NCI-H2029 (cell line): ENCODE measurements around the gene NKD1.

ENCODE experiments used
- DNase-seq: peaks from one replicate; lab custom pipeline; 2025; lab: John Stamatoyannopoulos, UW

Gene NKD1

DNA sequence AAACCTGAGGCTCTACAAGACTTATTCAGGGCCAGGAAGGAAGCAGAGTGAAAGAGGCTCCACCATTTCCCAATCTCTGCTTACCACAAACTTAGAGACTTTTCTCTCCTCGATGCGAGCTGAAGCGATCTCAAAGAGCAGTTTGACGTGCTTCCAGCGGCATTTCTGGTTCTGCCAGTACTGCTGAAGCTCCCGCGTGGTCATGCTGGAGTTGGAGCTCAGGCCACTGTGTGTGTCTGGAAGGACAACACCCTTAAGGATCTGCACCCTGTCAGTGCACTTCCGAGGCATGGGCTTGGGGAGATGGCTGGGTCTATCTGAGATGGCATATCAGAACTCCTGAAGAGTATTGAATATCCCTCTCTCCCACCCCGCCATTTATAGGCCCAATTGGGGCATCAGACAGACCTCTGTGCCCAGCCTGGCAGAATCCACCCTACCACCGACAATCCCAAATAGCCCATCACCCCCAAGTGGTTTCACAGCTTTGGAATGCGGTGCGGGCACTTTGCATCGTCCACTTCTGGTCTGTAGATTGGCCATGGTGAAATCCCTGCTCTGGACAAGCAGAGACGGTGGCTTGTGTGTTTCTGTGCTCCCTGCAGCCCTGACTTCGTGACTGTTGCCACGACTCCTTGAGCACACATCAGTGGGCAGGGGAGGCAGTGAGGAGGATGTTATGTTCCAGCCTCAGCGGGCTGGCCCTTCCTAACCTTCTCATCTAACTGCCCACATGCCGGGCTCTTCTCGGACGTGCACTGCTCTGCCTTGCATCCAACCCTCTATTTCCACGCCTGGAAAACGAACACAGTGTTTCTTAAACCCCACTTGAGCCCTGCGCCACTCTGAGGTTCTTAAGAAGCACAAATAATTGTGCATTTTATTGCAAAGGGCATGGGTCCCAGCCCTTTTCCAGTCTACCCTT lies 127.8 kb downstream of the NKD1 start:
- no peak for DNase-seq

DNA sequence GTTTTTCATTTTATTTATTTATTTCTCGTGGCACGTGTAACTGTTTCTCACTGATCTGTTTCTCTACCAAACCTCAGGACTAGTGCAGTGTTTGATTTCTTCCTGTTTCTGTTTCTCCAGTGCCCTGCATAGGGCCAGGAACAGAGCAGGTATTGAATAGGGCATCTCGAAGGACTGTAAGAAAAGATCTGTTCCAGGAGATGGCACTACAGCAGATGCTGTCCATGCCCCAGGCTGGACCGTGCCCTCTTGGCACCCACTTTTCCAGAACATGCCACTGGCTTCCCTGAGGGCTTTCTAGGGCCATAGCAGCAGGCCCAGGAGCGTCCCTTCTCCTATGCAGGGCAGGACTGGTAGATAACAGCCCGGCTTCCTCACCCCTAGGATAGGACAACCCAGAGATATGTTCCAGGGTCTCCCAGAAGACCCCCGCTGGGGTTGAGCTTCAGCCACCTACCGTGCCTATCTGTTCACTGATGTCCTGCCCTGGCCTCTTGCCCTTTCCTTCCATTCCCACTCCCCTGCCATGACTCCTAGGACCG lies 128.6 kb downstream of the NKD1 start:
- no peak for DNase-seq

DNA sequence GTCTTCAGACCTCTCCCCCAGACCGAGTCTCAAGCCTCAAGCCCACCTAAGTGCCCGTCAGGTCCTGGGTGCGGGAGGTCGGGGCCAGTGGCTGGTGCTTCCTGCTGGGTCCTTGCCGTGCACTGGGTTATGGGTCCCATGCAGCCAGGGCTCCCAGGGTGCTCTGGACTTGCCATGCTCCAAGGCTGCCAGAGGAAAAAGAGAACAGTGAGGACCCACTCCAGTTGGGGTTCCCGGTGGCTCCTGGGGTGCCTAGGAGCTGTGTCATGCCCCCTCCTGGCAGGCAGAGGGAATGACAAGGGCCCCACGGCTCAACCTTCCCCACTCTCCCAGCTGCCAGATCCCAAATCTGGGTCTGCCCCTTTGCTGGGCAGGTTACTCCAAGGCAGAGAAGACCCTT lies 129.2 kb downstream of the NKD1 start:
- no peak for DNase-seq

DNA sequence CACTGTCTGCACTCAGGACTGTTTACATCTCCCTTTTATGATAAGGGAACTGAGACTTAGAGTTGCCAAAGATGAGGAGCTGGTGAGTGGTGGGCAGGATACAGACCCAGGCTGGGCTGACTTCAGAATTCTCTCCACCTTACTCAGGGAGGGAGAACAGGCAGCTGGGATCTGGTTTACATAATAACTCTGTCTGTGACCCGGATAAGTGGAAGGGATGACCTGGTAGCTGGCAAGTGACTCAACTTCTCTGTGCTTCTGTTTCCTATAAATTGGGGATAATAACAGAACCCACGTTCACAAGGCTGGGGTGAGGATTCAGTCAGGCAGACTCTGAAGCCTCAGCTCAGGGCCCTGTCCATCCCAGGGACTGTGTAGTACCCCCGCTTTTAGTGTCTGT lies 130.3 kb downstream of the NKD1 start:
- no peak for DNase-seq

DNA sequence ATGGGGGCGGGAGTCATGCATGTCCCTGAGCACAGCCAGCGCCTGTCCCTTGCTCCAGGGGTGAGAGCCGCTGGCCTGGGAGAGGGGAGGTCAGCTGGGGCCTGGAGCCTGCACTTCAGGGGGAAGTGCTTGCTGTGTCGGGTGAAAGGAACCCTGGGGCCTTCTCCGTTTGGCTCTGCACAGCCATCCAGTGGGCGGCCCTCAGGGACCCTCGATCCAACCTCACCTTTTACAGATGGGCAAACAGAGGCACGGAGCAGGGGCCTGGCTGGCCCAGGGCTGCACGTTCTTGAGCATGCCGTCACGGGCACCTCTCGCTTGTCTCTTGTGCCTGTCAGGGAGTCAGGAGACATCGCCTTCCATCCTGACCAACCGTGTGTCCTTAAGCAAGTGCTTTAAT lies 131.1 kb downstream of the NKD1 start:
- DNase-seq = no peak

DNA sequence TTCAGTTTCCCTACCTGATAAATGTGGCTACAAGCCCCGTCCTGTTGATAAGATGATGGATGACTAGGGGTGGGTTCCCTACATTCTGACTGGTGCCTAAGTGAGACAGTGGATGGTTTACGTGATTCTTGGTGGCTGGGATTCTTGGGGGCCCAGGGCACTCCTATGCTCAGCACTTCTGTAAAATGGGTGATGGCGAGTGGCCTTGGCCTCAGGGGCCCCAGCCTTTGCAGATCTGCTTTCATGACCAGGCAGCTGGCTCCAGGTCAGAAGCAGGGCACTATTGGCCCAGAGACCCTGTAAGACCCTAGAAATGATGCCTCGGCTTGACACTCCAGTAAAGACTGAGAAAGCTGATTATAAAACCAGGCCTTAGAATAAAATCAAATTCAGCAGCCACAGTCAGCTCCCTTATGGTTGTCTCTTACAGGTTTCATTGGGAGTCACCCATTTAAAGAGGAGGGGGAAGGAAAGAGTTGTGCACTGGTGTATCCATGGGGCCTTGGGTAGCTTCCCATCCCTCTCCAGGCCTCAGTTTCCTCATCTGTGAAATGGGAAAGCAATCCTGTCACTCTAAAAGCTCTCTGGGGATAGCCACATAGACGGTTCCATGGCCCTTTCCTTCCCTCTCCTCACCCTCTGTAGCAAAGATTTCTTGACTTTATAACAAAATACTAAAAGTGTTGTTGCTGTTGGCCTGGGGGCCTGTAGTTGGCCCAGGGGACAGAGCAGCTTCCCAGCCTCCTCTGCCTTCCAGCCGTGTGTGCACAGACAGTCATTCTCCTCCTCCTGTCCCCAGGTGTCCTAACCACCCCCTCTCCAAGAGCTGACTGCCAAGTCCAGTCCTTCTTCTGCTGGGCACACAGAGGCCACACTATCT lies 131.7 kb downstream of the NKD1 start:
- no peak for DNase-seq

DNA sequence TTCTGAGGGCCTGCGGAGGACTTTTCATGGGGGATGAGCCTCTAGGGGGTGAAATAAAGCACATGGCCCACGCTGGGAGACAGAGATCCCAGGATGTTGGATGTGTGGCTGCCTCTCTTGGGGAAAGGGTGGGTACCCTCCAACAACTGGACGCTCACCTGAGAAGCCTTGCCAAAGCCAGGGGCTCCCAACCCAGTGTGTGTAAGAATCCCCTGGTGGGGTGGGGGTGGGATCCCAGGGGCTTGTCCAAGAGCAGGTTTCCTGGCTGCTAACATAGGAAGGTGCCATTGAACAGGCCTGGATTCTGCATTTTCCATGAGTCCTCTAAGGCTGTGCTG lies 132.3 kb downstream of the NKD1 start:
- no peak for DNase-seq

DNA sequence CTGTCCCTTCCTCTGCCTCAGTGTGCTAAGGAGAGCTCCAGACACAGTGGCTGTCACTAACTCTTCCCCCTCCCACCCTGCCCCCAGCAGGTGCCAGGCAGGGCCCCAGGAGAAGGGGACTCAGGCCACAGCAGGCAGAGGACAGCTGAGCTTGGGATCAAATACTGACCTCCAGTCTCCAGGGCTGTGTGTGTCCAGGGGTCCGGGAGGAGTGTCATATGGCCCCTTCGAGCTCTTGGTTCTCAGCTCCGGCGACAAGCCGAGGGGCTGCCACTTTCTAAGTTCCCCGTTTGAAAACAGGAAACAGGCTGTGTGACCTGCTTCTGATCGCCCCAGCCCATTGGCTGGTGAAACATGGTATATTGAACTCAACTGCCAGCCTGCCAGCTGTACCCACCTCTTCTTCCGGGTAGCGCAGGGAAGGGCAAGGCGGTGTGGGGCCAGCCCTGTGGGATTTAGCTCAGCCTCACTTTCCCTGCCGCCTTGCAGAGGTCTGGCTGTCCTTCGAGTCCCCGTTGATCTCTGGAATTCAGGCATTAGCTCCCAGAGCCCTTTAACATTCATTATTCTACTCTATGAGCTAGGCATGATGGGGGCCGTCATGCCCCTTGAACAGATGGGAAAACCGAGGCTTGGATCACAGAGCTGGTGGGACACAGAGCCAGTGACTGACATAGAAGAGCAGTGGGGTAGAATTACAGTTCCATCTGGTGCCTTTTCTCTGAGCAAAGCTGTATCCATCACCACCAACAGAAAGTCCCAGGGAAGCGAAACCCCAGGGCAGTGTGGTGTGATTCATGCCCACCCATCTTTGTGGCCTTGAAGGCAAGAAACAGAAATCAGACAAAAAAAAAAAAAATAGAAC lies 133.1 kb downstream of the NKD1 start, which contains the start of gene SNX20:
TSS of gene SNX20 (minus strand) at position 292 of the 865 bp plus-strand sequence. CDS start 3,786 bp downstream, outside the sequence.
- DNase-seq = no peak

DNA sequence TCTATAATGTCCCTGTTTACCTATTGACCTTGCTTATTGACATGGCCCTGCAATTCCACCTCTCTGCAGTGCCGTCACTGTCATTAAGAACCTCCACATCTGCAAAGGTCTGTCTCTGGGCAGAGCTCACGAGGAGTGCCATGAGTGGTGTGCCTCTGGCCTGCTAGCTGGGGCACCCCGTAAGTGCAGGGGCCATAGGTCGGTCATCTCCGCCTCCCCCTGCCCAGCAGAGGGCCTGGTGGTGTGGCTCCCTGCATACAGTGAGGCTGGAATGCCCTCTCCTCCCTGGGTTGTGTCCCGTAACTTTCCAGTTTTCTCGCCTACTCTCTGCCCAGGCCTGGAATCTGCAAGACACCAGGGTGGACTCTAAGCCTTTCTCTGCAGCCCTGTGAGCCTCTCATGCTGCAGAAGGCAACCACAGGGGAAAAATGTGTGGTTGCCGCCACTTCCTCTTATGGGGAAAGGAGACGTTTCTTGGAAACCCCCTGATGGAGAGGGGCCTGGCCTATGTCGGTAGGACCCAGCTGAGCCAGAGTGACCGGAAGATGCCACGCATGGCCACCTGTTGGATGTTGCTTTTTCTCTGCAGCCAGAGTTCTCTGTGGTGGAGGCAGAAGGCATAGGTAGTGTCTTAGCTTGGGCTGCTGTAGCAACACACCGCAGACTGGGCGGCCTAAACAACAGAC lies 135.6 kb downstream of the NKD1 start:
- no peak for DNase-seq

DNA sequence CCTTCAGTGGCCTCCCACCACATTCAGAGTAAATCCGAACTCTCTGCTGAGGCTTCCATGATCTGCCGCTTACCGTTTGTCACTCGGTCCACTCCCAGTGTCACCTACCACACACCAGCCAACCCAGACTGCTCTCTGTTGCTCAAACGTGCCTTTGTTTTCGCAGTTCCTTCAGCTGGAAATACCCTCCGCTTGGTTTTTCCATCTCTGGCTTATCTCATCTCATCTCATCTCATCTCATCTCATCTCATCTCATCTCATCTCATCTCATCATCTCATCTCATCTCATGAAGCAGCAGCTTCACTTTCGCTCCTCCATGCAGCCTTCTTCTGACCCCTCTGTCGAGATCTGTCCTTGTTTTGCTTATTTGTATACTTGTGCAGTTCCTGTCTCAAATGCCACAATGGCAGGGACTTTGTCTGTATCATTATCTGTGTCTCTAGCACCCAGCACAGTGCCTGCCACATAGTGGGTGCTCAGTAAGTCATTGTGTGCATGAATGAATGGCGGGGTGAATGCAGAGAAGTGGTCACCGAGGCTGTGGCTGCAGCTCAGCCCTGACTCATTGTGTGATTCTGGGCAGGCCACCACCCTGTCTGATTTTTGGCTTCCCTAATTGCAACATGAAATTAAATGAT lies 136.7 kb downstream of the NKD1 start:
- no peak for DNase-seq

DNA sequence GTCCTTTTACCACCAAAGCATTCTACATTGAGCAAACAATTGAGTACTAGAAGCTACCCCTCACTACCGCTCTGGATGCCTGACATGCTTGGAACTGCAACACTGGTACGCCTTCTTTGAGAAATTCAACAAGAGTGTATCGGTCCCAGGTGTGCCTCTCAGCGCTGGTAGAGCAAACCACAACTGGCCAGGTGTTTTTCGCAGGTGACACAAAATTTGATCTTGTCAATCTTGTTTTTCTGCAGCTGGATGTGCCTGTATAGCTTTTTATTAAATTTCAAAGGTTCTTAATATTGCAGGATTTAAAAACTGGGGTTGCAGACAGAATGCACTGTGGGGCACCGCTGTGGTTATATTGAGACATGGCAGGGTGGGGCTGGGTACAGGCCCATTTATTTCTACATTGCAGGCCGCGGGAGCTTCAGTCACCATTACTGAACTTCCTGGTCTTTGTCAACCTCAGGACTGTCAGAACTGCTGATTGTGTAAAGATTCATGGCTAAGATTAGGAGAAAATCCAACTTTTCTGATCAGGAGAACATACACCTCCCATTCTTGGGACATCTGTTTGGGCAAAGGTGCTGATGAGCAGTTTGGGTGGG lies 137.4 kb downstream of the NKD1 start:
- no peak for DNase-seq

DNA sequence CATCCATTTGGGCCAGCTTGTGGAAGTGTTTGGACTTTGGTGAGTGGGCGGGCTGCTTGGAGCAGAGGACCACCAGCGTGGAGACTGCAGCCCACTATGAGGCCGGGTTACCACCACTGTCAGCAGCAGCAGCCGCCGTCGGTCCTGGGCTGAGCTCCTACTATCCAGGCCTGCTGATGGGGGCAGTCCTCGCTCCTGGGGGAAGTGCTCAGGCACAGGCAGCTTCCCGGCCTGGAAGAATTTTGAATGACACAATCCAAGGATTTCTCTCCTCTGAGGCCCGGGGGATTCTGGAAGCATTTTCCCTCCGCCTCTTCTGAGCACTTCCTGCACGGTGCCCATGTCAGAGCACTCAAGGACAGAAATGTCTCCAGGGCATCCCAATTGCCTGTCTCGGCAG lies 139.9 kb downstream of the NKD1 start:
- DNase-seq = no peak

DNA sequence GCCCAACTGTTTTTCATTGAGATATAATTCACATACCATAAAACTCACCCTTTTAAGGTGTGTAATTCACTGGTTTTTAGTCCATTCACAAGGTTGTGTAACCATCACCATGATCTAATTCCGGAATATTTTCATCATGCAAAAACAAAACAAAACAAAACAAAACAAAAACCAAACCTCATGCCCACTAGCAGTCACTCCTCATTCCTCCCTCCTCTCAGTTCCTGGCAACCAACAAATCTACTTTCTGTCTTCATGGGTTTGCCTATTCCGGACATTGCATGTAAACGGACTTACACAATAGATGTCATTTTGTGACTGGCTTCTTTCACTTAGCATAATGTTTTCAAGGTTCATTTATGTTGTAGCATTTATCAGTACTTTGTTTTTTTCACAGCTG lies 140.7 kb downstream of the NKD1 start:
- DNase-seq = no peak

DNA sequence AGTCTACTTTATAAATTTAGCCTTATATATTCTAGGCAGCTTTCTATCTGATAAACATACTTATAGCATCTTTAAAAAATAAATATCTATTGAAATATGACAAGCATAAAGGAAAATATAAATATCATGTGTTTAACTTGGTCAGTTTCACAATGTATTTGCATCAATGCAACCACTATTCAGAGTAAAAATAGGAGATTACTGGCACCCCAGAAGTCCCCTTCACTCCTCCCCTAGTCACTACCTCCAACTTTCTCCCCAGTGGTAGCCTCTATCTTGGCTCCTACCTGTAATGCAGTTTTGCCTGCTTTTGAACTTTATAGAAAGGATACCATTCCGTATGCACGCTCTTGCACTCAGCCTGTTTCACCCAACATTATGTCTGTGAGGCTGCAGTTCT lies 142.0 kb downstream of the NKD1 start:
- DNase-seq = no peak

DNA sequence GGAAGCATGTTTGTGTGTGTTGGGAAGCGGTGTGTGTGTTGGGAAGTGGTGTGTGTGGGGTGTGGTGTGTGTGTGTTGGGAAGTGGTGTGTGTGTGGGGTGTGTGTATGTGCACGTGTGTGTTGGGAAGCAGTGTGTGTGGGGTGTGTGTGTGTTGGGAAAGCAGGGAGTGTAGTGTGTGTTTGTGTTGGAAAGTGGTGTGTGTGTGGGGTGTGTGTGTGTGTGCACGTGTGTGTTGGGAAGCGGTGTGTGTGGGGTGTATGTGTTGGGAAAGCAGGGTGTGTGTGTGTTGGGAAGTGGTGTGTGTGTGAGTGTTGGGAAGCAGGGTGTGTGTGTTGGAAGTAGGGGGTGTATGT lies 144.4 kb downstream of the NKD1 start:
- DNase-seq = no peak

DNA sequence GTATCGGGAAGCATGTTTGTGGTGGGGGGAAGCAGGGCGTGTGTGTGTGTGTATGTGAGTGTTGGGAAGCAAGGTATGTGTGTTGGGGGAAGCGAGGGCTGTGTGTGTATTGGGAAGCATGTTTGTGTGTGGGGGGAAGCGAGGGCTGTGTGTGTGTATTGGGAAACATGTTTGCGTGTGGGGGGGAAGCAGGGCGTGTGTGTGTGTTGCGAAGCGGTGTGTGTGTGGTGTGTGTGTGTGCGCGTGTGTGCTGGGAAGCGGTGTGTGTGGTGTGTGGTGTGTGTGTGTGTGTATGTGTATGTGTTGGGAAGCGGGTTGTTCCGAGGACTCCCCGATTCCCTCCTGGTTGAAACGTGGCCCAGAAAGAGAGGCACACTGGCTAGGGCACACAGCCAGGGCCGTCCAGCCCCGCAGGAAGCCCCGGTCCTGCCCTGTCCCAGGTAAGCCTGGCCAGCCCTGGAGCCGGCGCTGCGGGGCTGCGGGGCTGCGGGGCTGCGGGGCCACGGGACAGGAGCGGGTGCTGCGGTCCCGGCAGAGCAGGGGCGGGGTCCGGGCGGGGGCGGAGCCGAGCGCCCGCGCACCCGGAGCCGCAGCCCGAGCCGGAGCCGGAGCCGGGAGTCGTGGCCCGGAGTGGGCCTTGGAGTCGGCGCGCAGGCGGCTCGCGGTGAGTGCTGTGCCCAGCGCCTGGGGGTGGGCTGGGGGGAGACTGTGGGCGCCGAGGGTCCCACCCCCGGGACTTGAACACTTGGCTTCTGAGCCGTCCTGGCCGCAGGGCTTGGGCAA lies 145.0 kb downstream of the NKD1 start, which contains the start of gene NOD2:
TSS of gene NOD2 (plus strand) at position 608 of the 783 bp plus-strand sequence. CDS start 5,890 bp downstream, outside the sequence.
- DNase-seq = no peak

DNA sequence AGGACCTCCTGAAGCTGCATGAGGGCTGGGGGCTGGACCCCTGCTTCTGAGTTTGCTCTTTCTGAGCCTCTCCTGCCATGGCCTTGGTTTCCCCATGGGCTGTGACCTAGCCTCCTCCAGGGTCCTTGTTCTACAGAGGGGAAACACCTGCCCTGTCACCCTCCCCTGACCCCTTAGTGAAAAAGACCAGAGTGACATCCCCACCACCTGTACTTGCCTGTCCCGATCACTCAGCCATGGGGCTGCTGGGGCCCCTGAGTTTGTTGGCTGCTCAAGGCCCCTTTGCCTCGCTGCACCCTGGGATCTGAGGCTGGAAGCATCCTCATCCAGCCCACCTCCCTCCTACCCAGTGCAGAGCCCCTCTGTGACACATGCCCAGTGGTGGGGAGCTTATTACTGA lies 146.0 kb downstream of the NKD1 start:
- no peak for DNase-seq

DNA sequence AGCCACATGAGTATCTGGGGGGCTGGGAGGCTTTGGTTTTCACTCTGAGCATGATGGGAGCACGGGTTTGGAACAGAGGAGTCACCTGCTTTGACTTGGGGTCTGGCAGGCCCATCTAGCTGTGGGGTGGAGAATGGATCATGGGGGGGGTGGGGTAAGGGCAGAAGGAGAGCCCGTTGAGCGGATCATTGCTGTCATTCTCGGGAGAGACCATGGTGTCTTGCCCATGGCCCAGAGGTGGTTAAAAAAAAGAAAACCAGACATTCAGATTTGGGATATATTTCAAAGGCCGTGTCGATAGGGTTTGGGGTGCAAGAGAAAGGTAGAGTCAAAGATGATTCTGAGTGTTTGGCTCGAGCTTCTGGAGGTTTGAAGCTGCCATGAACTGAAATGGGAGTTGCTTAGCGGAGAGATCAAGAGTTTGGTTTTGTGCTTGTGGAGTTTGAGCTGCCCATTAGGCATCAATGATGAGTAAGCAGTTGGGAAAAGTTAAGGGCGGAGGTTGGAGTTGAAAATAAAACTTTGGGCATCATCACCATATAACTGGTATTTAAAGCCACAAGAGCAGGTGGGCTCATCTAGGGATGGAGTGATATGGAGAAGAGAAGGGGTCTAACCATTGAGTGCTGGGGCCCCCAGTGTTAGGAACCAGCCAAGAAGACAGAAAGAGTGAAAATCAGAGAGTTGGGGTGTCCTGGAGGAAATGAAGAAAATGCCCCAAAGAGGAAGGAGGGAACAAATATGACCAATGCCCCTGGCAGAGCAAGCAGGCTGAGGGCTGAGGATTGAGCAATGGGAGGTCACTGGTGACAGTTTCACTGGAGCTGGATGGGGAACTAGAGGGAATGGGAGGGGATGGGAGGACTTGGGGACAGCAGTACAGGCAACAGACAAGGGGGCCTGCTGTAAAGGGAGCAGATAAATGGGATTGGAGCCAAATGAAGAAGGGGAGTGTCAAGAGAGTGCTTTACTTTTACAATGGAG lies 147.1 kb downstream of the NKD1 start:
- no peak for DNase-seq
